HepG2 (cell line): ENCODE data around the gene MAML1. TPM values are rescaled to one million over a fixed set of nuclear protein-coding genes. Genes with fewer than 3 reads are reported as not detected.
A peak's percentile ranks its signal among the peaks of the same experiment; 100 is the strongest.

Experiments used
- BRCA1 ChIP-seq: sonication (generic); formaldehyde crosslinking; IDR thresholded peaks from 2 replicates; pipeline ENCODE4 v1.4.0; 2020; ENCODE audit warnings: missing genetic modification reagents
- E2F5 ChIP-seq: sonication (generic); formaldehyde crosslinking; conservative IDR thresholded peaks from 2 replicates; pipeline ENCODE4 v1.4.0; 2020; ENCODE audit warnings: missing genetic modification reagents
- ETV6 ChIP-seq: sonication (generic); formaldehyde crosslinking; conservative IDR thresholded peaks from 2 replicates; pipeline ENCODE4 v1.4.0; 2020; ENCODE audit warnings: missing genetic modification reagents
- GATAD2A ChIP-seq: IDR thresholded peaks from 2 replicates; pipeline ENCODE4 v1.6.1; 2016
- HOMEZ ChIP-seq: IDR thresholded peaks from 2 replicates; pipeline ENCODE4 v1.6.1; 2016; ENCODE audit warnings: low read depth
- KAT8 ChIP-seq: IDR thresholded peaks from 2 replicates; pipeline ENCODE4 v1.6.1; 2016; ENCODE audit warnings: missing genetic modification reagents, missing compliant biosample characterization
- LCORL ChIP-seq, 2 experiments: fragments of 450-650 bp in 1 of 2; sonication (generic) in 1 of 2; formaldehyde crosslinking in 1 of 2; IDR thresholded peaks; 2 replicates each; pipeline versions ENCODE4 v1.5.0 to v1.6.1; 2017 to 2020; ENCODE audit warnings: antibody characterized with exemption in 1 of 2, missing genetic modification reagents in 1 of 2
- MAFK ChIP-seq, 2 experiments: IDR thresholded peaks in 1 of 2; conservative IDR thresholded peaks in 1 of 2; 2 replicates each; pipeline ENCODE4 v1.6.1; 2011; ENCODE audit warnings: improper control_type of control experiment in 2 of 2, low read length in 2 of 2
- MIER3 ChIP-seq: IDR thresholded peaks from 2 replicates; pipeline ENCODE4 v1.6.1; 2016; ENCODE audit warnings: missing compliant biosample characterization, borderline replicate concordance
- PRDM15 ChIP-seq: sonication (generic); formaldehyde crosslinking; IDR thresholded peaks from 2 replicates; pipeline ENCODE4 v1.4.0; 2020; ENCODE audit warnings: missing genetic modification reagents
- RAD51 ChIP-seq: fragments of 450-650 bp; IDR thresholded peaks from 2 replicates; pipeline ENCODE4 v1.6.1; 2016; ENCODE audit warnings: borderline replicate concordance
- RXRB ChIP-seq: IDR thresholded peaks from 2 replicates; pipeline ENCODE4 v1.6.1; 2016; ENCODE audit warnings: borderline replicate concordance, missing genetic modification reagents, missing compliant biosample characterization
- SP1 ChIP-seq, 2 experiments: fragments of 450-650 bp in 1 of 2; sonication (generic) in 1 of 2; formaldehyde crosslinking in 1 of 2; IDR thresholded peaks; 2 replicates each; pipeline versions ENCODE4 v1.4.0 to v1.6.1; 2016 to 2020; ENCODE audit warnings: missing genetic modification reagents in 1 of 2
- SP5 ChIP-seq: IDR thresholded peaks from 2 replicates; pipeline ENCODE4 v1.6.1; 2016; ENCODE audit warnings: low read depth, borderline replicate concordance
- TARDBP ChIP-seq: sonication (generic); formaldehyde crosslinking; IDR thresholded peaks from 2 replicates; pipeline ENCODE4 v1.8.0; 2022; ENCODE audit warnings: mild to moderate bottlenecking, missing genetic modification reagents
- TFAP4 ChIP-seq: sonication (generic); IDR thresholded peaks from 2 replicates; pipeline ENCODE4 v1.6.1; 2016; ENCODE audit warnings: low read depth, borderline replicate concordance
- ZBTB7A ChIP-seq: sonication (generic); formaldehyde crosslinking; IDR thresholded peaks from 2 replicates; pipeline ENCODE4 v1.8.0; 2022; ENCODE audit warnings: mild to moderate bottlenecking, missing genetic modification reagents
- ZC3H13 ChIP-seq: sonication (generic); formaldehyde crosslinking; IDR thresholded peaks from 2 replicates; pipeline ENCODE4 v1.8.1; 2023; ENCODE audit warnings: mild to moderate bottlenecking, missing genetic modification reagents, moderate library complexity
- ZEB1 ChIP-seq: IDR thresholded peaks from 2 replicates; pipeline ENCODE4 v1.6.1; 2012; ENCODE audit warnings: mild to moderate bottlenecking, low read depth, inconsistent platforms; ENCODE audit not compliant: insufficient replicate concordance
- ZFY ChIP-seq: sonication (generic); formaldehyde crosslinking; IDR thresholded peaks from 2 replicates; pipeline ENCODE4 v1.4.0; 2020; ENCODE audit warnings: missing genetic modification reagents
- ZIK1 ChIP-seq: sonication (generic); formaldehyde crosslinking; IDR thresholded peaks from 2 replicates; pipeline ENCODE4 v1.5.0; 2020; ENCODE audit warnings: mild to moderate bottlenecking, low read depth, missing genetic modification reagents, borderline replicate concordance
- ZKSCAN1 ChIP-seq: fragments of 150-350 bp; IDR thresholded peaks from 2 replicates; pipeline ENCODE4 v1.6.1; 2014; ENCODE audit warnings: low read length
- ZMYM2 ChIP-seq: sonication (generic); formaldehyde crosslinking; IDR thresholded peaks from 2 replicates; pipeline ENCODE4 v1.8.0; 2022; ENCODE audit warnings: mild to moderate bottlenecking, missing genetic modification reagents
- ZNF12 ChIP-seq: sonication (generic); formaldehyde crosslinking; IDR thresholded peaks from 2 replicates; pipeline ENCODE4 v1.5.0; 2020; ENCODE audit warnings: missing genetic modification reagents
- ZNF17 ChIP-seq: sonication (generic); formaldehyde crosslinking; IDR thresholded peaks from 2 replicates; pipeline ENCODE4 v1.5.0; 2020; ENCODE audit warnings: mild to moderate bottlenecking, missing genetic modification reagents
- ZNF264 ChIP-seq: sonication (generic); formaldehyde crosslinking; IDR thresholded peaks from 2 replicates; pipeline ENCODE4 v1.4.0; 2020; ENCODE audit warnings: missing genetic modification reagents
- ZNF569 ChIP-seq: sonication (generic); formaldehyde crosslinking; IDR thresholded peaks from 2 replicates; pipeline ENCODE4 v1.5.0; 2020; ENCODE audit warnings: mild to moderate bottlenecking, missing genetic modification reagents, moderate library complexity, borderline replicate concordance
- polyA plus RNA-seq, 8 experiments: library from polyadenylated mRNA; depleted of rRNA in 3 of 8; stranded (reverse) in 7 of 8; unstranded in 1 of 8; fragments of >200 nt; fragmentation: Illumina TruSeq in 4 of 8; extraction: Trizol in 4 of 8; gene quantifications; 2 replicates each; pipeline versions ENCODE4 v1.2.1 to v1.2.3, GENCODE V29; 2011 to 2016; ENCODE audit warnings: low read depth in 4 of 8, missing spikeins in 1 of 8, mixed read lengths in 1 of 8; ENCODE audit not compliant: insufficient read depth in 1 of 8
- total RNA-seq, 5 experiments: library from RNA; depleted of rRNA; stranded (reverse); fragments of >200 nt; fragmentation: Illumina TruSeq; extraction: Trizol; gene quantifications; 2 replicates each; pipeline ENCODE4 v1.2.3, GENCODE V29; 2016; ENCODE audit warnings: low read depth in 1 of 5

MAML1 gene
- total and polyA plus RNA-seq, 2 of the 13 experiments (the other 11 are each of a cell fraction or from before 2014, with no cell fraction given), result 10.0 to 10.8 TPM

- TF ChIP-seq PRDM15 (CRISPR knock-in tag) (no peak), SP5 (0 out of 2 replicates have a peak, but pooled peaks have one; percentile 16), SP1 (IDR thresholded peaks at IDR 0.05) (no peak), SP1 (CRISPR knock-in tag; IDR thresholded peaks at IDR 0.05) (no peak), BRCA1 (CRISPR knock-in tag) (no peak), TFAP4 (no peak), ZC3H13 (CRISPR knock-in tag) (0 out of 2 replicates have a peak, but pooled peaks have one; percentile 28), ZNF264 (CRISPR knock-in tag) (no peak), ZFY (CRISPR knock-in tag) (no peak), ZEB1 (peak; percentile 79), ZNF12 (no peak), HOMEZ (0 out of 2 replicates have a peak, but pooled peaks have one; percentile 38), ZNF17 (CRISPR knock-in tag) (no peak), MIER3 (CRISPR knock-in tag) (peak; percentile 61; the same call in 1 of the 2 replicates), RAD51 (no peak), ZBTB7A (no peak), ZMYM2 (CRISPR knock-in tag) (no peak), ZKSCAN1 (no peak), RXRB (CRISPR knock-in tag) (peak; percentile 74), GATAD2A (CRISPR knock-in tag) (peak; percentile 87), MAFK (conservative IDR thresholded peaks at IDR 0.05 in 1 of 2, IDR thresholded peaks at IDR 0.05 in 1 of 2; ENCODE audit: low read length in 2 of 2) (peak in 1 of 2 experiments; percentile 25; a peak in 1 of 4 replicates), E2F5 (CRISPR knock-in tag) (no peak), ZNF569 (CRISPR knock-in tag) (no peak), ETV6 (CRISPR knock-in tag) (no peak), LCORL (IDR thresholded peaks at IDR 0.05) (no peak), LCORL (CRISPR knock-in tag; IDR thresholded peaks at IDR 0.05) (peak; percentile 30; the same call in 1 of the 2 replicates), TARDBP (CRISPR knock-in tag) (peak; percentile 82), ZIK1 (no peak), KAT8 (CRISPR knock-in tag) (no peak)
Observed at GRCh38 chr5:179755022-179755421, 22.4 kb downstream of the MAML1 start (continued).
